GM15510 (cell line): ENCODE results near the gene SLC41A3.

Experiments used
- POLR2A ChIP-seq: IDR thresholded peaks from 3 replicates; pipeline ENCODE4 v1.6.1; 2011; ENCODE audit warnings: borderline replicate concordance; ENCODE audit not compliant: insufficient read length; ENCODE audit errors: extremely low read depth

The SLC41A3 gene

GRCh38 chr3:126083913-126084767 is at the start of gene SLC41A3:
Gene SLC41A3, minus strand, starts transcription at chr3:126084124. Its CDS starts 15,905 bp downstream, at chr3:126068219.
- peak; percentile 73 for TF ChIP-seq POLR2A

- no peak for TF ChIP-seq POLR2A
These were observed 49.7 kb upstream of the SLC41A3 start for GRCh38 chr3:126133606-126134005.

GRCh38 chr3:126132751-126133511 is 49.0 kb upstream of the SLC41A3 start:
- no peak for TF ChIP-seq POLR2A

- no peak for TF ChIP-seq POLR2A
These were observed 48.2 kb upstream of the SLC41A3 start for GRCh38 chr3:126131881-126132750.

GRCh38 chr3:126130981-126131745 is 47.2 kb upstream of the SLC41A3 start:
- no peak for TF ChIP-seq POLR2A

GRCh38 chr3:126130081-126130855 is 46.3 kb upstream of the SLC41A3 start:
- no peak for TF ChIP-seq POLR2A

GRCh38 chr3:126129398-126129891 is 45.5 kb upstream of the SLC41A3 start:
- TF ChIP-seq POLR2A, result no peak

GRCh38 chr3:126128504-126129397 is 44.8 kb upstream of the SLC41A3 start:
- no peak for TF ChIP-seq POLR2A

- TF ChIP-seq POLR2A, result no peak
These were observed 44.0 kb upstream of the SLC41A3 start for GRCh38 chr3:126127904-126128303.

GRCh38 chr3:126127452-126127851 is 43.5 kb upstream of the SLC41A3 start:
- no peak for TF ChIP-seq POLR2A

GRCh38 chr3:126126811-126127431 is 43.0 kb upstream of the SLC41A3 start:
- no peak for TF ChIP-seq POLR2A

- no peak for TF ChIP-seq POLR2A
These were observed 42.4 kb upstream of the SLC41A3 start for GRCh38 chr3:126126286-126126685.
